ENCODE results near the gene AGGF1.

DNA sequence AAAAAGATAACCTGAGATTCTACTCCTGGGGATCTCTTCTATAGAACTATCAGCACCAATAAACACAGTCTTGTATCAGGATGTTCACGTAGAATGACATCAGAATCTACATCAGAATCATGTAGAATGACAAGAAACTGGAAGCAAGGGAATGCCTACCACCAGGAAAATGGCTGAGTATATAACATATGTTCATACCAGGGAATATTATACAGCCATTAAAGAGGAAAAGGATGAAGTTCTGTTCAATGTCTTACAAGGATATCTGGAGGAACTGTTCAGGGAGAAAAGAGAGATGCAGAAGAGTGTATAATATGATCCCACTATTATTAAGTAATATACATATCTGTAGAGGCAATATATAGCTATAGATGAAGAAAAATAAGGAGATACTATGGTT, 52.1 kb downstream of the AGGF1 start:
- TF ChIP-seq SUZ12 (IDR thresholded peaks at IDR 0.05) = no peak
- TF ChIP-seq CTBP1 (IDR thresholded peaks at IDR 0.05; ENCODE audit: borderline replicate concordance) = no peak
- no peak for TF ChIP-seq TARDBP (IDR thresholded peaks at IDR 0.05)
- no peak for TF ChIP-seq HDGF (IDR thresholded peaks at IDR 0.05; ENCODE audit: borderline replicate concordance)
- TF ChIP-seq FOXK2 (IDR thresholded peaks at IDR 0.05) = no peak
- no peak for TF ChIP-seq ZNF384 (IDR thresholded peaks at IDR 0.05)
- TF ChIP-seq ELF4 (IDR thresholded peaks at IDR 0.05) = no peak
- TF ChIP-seq FOXM1 (IDR thresholded peaks at IDR 0.05; ENCODE audit: borderline replicate concordance) = no peak
- no peak for TF ChIP-seq NFRKB (IDR thresholded peaks at IDR 0.05)
- no peak for TF ChIP-seq SP1 (IDR thresholded peaks at IDR 0.05)
- no peak for TF ChIP-seq ARNT (IDR thresholded peaks at IDR 0.05)
- TF ChIP-seq L3MBTL2 (conservative IDR thresholded peaks at IDR 0.05) = no peak
- no peak for TF ChIP-seq FOXA1 (IDR thresholded peaks at IDR 0.05)

All from HEK293T (cell line).